Stimulated activated naive CD4-positive, alpha-beta T cell (primary cell): Measurements from ENCODE around the gene DNAI2.
"Not testable (repeated sequence)": the region's sequence is repeated elsewhere in the genome, so short reads cannot be mapped to it uniquely, and the experiment has no call there.

Source experiments
- DNase-seq, 6 experiments: peaks; one replicate each; lab custom pipeline; 2025; lab: John Stamatoyannopoulos, UW

DNAI2 gene

GRCh38 chr17:74245145-74245831 lies 28.7 kb upstream of the DNAI2 start:
- no peak for DNase-seq

DNA sequence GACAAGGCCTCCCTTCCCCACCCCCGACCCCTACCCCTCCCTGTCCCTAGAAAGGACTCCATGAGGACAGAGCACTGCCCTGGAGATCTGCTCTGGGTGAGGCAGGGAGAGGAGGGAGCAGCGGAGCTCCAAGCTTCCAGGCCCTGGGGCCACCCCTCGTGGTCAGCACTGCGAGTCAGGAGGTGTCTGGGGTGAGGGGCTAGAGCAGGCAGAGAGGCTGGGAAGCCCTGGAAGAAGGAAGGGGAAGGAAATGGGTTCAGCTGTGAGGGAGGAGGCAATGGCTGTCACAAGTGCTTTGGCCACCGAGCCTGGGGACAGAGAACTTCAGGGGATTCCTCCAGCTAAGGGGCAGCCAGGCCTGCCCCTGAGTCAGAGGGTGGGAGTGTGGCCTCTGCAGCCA lies 28.2 kb upstream of the DNAI2 start:
- DNase-seq = no peak

DNA sequence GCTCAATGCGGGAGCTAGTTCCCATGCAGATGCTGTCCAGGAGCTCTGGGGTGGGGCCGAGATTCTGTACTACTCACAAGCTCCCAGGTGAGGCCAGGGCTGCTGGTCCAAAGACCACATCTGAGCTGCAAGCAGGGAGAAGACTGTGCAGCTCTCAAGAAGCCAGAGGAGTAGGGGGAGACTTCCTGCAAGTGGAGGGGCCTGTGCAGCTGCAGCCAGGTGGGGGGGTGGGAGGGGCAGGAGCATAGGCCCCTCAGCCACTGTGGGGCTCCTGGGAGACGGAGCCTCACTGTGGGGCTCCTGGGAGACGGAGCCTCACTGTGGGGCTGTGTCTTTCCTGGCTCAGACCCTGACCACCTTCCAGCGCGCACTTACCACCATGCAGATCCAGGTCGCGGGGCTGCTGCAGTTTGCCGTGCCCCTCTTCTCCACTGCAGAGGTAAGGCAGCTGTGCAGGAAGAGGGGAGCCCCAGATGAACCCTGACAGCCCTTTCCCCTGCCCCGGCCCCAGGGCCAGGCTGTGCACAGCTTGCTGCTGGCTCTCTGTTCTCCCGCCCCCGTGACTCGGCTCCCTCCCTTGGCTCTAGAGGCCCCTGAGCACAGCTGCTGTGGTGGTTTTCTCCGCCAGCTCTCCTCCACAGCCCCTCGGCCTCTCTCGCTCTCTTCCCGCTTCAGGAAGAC lies 24.3 kb upstream of the DNAI2 start:
- DNase-seq = no peak

DNA sequence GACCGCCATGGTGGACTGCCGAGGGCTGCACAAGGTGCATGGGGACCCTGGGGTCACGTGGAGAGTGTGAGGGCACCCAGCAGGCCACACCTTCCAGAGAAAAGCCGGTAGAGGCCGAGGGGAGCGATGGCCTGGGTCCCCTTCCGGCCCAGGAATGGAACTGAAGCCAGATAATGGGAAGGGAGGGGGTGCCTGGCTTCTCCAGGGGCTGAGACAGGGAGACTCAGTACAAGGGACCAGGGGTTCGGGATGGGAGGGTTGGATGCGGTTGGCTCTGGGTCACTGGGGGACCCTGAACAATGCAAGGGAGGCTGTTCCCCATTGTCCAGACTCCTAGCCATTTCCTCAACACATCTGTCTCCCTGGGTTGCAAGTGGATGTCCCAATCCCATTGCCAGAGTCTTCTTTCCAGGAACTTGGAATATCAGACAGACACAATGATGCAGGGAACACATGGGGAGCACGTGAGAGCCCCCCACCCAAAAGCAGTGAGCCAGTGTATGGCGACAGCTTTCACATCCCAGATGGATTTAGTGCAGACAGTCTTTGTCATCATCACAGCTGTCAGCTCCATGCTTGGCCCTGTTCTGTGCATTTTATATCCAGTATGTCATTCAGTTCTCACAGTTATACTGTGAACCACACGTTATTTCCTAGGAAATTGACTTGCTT lies 23.6 kb upstream of the DNAI2 start:
- DNase-seq = no peak

DNA sequence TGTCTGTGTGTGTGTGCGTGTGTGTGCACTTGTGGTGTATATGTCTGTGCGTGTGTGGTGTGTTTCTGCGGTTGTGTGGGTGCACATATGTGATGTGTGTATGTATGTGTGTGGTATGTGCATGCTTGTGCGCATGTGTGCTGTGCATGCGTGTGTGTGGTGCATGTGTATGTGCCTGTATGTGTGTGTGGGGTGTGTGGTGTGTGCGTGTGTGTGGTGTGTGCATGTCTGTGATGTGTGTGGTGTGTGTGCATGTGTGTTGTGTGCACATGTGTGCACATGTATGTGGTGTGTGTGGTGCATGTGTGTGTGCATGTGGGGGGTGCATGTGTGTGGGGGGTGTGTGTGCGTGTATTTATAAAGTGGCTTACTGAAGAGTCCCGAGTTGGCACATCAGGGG lies 23.0 kb upstream of the DNAI2 start:
- DNase-seq = no peak

GRCh38 chr17:74251569-74251968 lies 22.5 kb upstream of the DNAI2 start:
- DNase-seq = no peak

- DNase-seq = no peak
Measured at GRCh38 chr17:74252211-74252610, 21.8 kb upstream of the DNAI2 start.

- no peak for DNase-seq
Measured at GRCh38 chr17:74253036-74253435, 21.0 kb upstream of the DNAI2 start.

DNA sequence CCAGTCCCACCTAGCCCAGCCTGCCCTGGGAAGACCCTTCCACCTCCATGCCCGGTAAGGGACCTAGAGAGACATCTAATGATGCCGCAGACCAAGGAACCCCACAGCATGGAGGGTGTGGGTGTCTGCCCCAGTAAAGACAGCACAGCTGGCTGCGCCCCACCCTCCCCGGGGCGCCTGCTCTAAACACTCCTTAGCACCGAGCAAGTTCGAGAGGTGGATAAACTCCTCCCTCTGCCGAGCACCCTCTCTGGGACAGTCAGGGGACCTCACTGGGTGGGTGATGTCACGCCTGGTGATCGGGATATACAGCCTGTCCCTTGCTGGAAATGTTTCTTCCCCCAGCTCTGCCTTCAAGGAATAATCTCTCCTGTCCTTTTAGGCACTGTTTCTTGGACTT lies 16.7 kb upstream of the DNAI2 start:
- no peak for DNase-seq

- DNase-seq = no peak
Measured at GRCh38 chr17:74259667-74260524, 14.1 kb upstream of the DNAI2 start.

- no peak for DNase-seq
Measured at GRCh38 chr17:74260525-74260850, 13.5 kb upstream of the DNAI2 start.

GRCh38 chr17:74262601-74263000 lies 11.4 kb upstream of the DNAI2 start:
- DNase-seq = no peak

DNA sequence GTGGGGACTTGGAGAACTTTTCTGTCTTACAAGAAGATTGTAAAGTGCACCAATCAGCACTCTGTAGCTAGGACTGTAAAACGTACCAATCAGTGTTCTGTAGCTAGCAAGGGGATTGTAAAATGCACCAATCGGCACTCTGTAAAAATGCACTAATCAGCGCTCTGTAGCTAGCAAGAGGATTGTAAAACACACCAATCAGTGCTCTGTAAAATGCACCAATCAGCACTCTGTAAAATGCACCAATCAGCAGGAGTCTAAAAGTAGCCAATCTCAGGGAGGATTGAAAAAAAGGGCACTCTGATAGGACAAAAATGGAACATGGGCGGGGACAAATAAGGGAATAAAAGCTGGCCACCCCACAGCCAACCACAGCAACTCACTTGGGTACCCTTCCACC lies 7.0 kb upstream of the DNAI2 start:
- DNase-seq = not testable (repeated sequence)

DNA sequence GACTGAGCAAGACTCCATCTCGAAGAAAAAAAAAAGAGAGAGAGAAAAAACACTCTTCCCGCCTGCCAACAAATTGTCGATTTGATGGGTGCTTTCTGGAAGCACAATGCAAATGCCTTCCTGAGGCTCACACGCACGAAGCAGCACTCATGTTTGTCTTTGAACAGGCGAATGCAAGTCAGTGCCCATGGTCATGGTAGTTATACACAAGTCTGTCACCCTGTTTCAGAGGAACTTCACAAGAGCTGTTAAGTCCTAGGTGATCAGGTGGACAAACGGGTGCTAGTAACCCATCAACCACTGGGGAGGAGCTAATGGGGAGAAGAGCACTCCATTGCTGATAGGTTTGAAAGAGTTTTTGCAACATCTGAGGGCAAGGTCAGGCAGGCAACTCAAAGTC lies 6.5 kb upstream of the DNAI2 start:
- DNase-seq = no peak

GRCh38 chr17:74267987-74268499 lies 6.0 kb upstream of the DNAI2 start:
- no peak for DNase-seq

GRCh38 chr17:74268558-74268957 lies 5.5 kb upstream of the DNAI2 start:
- DNase-seq = no peak

DNA sequence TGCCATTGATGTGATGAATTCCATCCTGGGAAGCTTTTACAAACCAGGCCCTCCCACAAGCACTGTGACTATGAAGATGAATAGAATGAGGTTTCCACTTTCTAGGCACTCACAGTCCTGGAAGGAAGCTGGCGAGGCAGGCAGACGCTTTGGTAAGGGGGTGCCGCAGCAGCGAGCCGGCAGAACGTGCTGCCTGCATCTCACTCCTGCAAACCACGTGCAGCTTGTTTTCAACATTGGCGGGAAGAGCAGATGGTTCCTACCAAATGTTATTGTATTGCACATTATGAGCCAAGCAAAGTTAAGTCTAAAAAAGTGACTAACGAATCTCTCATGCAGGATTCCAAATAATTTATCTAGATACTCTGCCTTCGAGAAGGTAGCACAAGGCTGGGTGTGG lies 3.7 kb upstream of the DNAI2 start:
- DNase-seq = no peak

GRCh38 chr17:74271281-74271680 lies 2.8 kb upstream of the DNAI2 start:
- DNase-seq = no peak

DNA sequence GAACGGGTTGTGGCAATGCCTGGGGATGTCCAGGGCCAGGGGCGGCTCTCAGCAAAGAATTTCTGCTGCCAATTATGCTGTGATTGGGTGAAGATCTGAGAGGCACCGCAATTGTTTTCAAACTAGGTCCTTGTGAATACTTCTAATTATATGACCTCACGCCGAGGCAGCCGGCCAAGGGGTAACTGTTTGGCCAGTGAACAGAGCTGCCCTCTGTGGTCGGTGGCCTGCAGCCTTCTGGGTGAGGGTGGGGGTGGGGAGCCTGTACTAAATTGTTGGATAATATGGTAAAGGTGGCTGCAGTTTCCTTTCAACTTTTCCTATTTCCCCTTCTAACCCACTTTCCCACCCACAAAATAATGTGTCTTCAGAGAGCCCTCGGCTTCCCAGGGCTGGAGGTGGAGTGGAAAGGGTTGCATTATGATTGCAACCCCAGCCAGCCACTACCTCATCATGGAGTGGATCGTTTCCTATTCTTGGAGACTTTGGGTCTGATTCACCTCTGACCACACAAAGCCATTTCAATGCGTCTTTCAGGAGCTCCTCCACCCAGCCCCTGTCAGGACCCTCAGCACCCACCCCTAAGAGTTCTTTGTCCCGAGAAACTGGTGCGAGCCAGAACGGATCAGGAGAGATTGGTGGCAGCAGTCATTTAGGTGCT lies 2.0 kb upstream of the DNAI2 start:
- DNase-seq = no peak

- DNase-seq = no peak
Measured at GRCh38 chr17:74272731-74273201, 1.3 kb upstream of the DNAI2 start.

- no peak for DNase-seq
Measured at GRCh38 chr17:74274709-74275340, 791 bp downstream of the DNAI2 start.
